Uterus (tissue), 2 donors: ENCODE data around the gene SLC4A8.

Experiments
- CTCF ChIP-seq, 4 experiments: fragments of 200-600 bp in 2 of 4; fragments of 450-650 bp in 2 of 4; sonication (generic) in 2 of 4; IDR thresholded peaks; one replicate each; pipeline ENCODE4 v1.5.1; 2016 to 2019; ENCODE audit warnings: antibody characterized with exemption in 4 of 4, mild to moderate bottlenecking in 2 of 4, moderate library complexity in 1 of 4
- POLR2A ChIP-seq, 2 donors: fragments of 450-650 bp; IDR thresholded peaks; one replicate each; pipeline ENCODE4 v1.6.1; 2016; ENCODE audit warnings: antibody characterized with exemption in 2 of 2, mild to moderate bottlenecking in 1 of 2, moderate library complexity in 1 of 2

- TF ChIP-seq CTCF (IDR thresholded peaks at IDR 0.05), result no peak
- TF ChIP-seq POLR2A (IDR thresholded peaks at IDR 0.05), result no peak
Measured at GRCh38 chr12:51404627-51405026, 20.0 kb upstream of the SLC4A8 start.
